Fibroblast of the conjunctiva (primary cell): ENCODE data around the gene CCDC144A.
"Not testable (repeated sequence)": the region's sequence is repeated elsewhere in the genome, so short reads cannot be mapped to it uniquely, and the experiment has no call there.

Experiments used
- DNase-seq: peaks from one replicate; pipeline ENCODE4 v3.0.0-alpha.2; 2010; ENCODE audit warnings: low read depth

CCDC144A gene

GRCh38 chr17:16820161-16820877 is 130.3 kb downstream of the CCDC144A start:
- no peak for DNase-seq

DNA sequence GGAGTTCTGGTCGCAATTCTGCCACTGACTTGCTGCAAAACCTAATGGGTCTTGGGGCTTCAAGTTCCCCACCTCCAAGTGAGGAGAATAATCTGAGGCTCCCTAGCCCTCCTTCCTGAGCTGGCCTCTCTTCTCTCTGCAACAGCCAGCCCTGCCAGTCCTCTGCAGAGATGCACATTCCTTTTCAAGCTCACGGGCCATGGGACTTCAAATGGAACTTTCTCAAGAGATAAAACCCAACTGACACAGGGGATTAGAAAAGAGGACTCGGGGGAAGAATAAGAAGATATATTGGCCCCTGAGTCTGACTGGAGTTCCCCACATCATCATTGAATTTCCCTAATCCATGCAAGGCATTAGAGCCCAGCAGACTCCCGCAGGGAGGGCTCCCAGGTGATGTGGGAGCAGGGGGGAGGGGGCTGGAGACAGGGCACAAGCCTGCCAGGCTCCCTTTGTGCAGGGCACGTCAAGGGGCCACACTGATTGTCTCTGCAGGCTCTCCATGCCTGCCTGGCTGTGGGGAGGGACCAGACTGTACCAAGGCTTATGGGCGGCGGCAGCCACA is 131.0 kb downstream of the CCDC144A start:
- DNase-seq = no peak

DNA sequence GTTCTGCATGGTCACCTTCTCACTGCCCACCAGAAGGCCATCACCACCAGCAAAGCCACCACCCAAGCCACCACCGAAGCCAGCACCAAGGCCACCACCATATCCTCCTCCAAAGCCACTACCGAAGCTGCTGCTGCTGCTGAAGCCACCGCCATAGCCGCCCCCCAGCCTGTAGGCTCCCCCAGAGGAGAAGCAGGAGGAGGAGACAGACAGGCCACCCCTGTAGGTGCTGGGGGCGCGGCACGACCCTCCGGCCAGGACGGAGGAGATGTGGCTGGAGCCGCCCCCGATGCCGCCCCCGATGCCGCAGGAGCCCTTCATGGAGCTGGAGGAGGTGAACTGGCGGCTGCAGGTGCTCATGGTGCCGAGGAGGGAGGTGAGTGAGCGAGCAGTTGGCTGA is 132.1 kb downstream of the CCDC144A start:
- not testable (repeated sequence) for DNase-seq

DNA sequence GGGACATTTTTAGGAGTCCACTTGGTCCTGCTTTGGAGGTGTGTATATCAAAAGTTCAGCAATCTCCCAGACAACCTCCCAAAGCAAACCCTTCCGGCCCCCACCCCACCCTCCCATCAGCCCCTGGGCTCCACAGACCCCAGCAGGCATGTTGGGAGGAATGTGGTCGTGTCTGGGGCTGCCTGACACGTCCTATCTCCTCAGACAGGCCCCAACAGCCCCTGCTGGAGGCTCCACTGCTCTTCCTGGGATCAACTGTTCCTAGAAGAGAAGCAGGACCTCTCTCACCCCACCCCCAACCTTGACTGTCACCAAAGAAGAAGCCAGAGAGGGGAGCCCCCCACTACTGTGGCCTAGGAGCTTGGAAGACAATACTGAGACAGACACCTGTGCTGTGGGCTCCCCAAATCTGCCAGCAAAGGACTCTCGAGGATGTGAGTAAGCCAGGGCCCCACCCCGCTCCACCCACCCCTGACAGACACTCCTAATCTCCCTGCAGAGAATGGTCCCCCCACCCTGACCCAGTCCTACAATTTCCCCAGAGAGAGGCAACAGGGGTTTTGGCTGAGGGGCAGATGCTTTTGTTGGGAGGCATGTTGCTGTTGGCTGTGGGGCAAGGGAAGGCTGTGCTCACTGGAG is 133.8 kb downstream of the CCDC144A start:
- not testable (repeated sequence) for DNase-seq
